ENCODE data around the gene PBX3. TPM values are rescaled to one million over a fixed set of nuclear protein-coding genes. Genes with fewer than 3 reads are reported as not detected.

PBX3 gene
- total RNA-seq, 4 donors from 2014 or later: 18.0 to 33.5 (median 24.2) TPM

- Histone ChIP-seq H3K9me3 (no peaks in the 10 kb centered on the region), H3K4me3 (no peak overlapping the region), H3K27me3 (no peaks in the 10 kb centered on the region), H3K36me3 (no peaks in the 10 kb centered on the region), H3K27ac (no peak overlapping the region), H3K4me1 (no peaks in the 10 kb centered on the region)
- TF ChIP-seq EP300 (IDR thresholded peaks at IDR 0.05) (no peak), POLR2A (IDR thresholded peaks at IDR 0.05) (no peak), CTCF (IDR thresholded peaks at IDR 0.05) (no peak)
- 77% methylated on average over 14 to 15 of the region's 15 CpGs for WGBS, 2 donors
- DNase-seq (ENCODE audit: low spot score in 2 of 2): no peak
Measured at GRCh38 chr9:125993466-125993865, 246.3 kb downstream of the PBX3 start.

- whole genome bisulfite sequencing, 2 donors: 87 to 91% methylated on average over 19 of the region's 19 CpGs
- H3K4me3 ChIP-seq: no peak overlapping the region
Measured at GRCh38 chr9:125994066-125994943, 247.1 kb downstream of the PBX3 start.

GRCh38 chr9:125995006-125995405, 247.8 kb downstream of the PBX3 start:
- no peak overlapping the region for H3K4me3 ChIP-seq
- TF ChIP-seq POLR2A (IDR thresholded peaks at IDR 0.05) (no peak), EP300 (IDR thresholded peaks at IDR 0.05) (no peak), CTCF (IDR thresholded peaks at IDR 0.05) (no peak)
- no peak for DNase-seq (ENCODE audit: low spot score in 2 of 2)

More at GRCh38 chr9:125994066-125994943, 247.1 kb downstream of the PBX3 start:
- no peak for DNase-seq (ENCODE audit: low spot score in 2 of 2)
- Histone ChIP-seq H3K4me1 (no peaks in the 10 kb centered on the region), H3K27ac (no peak overlapping the region), H3K36me3 (no peaks in the 10 kb centered on the region), H3K9me3 (no peaks in the 10 kb centered on the region), H3K27me3 (no peaks in the 10 kb centered on the region)
- no peak for TF ChIP-seq CTCF (IDR thresholded peaks at IDR 0.05)
- TF ChIP-seq POLR2A (IDR thresholded peaks at IDR 0.05): no peak
- TF ChIP-seq EP300 (IDR thresholded peaks at IDR 0.05): no peak

GRCh38 chr9:125995706-125996105, 248.5 kb downstream of the PBX3 start:
- Histone ChIP-seq H3K4me3 (no peak overlapping the region), H3K36me3 (no peaks in the 10 kb centered on the region), H3K9me3 (no peaks in the 10 kb centered on the region), H3K27ac (no peak overlapping the region), H3K27me3 (no peaks in the 10 kb centered on the region), H3K4me1 (no peaks in the 10 kb centered on the region)
- WGBS, 2 donors: 78 to 79% methylated on average over 10 of the region's 10 CpGs
- no peak for DNase-seq (ENCODE audit: low spot score in 2 of 2)
- no peak for TF ChIP-seq CTCF (IDR thresholded peaks at IDR 0.05)
- TF ChIP-seq EP300 (IDR thresholded peaks at IDR 0.05): no peak
- TF ChIP-seq POLR2A (IDR thresholded peaks at IDR 0.05): no peak

More at GRCh38 chr9:125995006-125995405, 247.8 kb downstream of the PBX3 start:
- whole genome bisulfite sequencing, 2 donors: 61 to 78% methylated on average over 5 of the region's 5 CpGs
- Histone ChIP-seq H3K9me3 (no peaks in the 10 kb centered on the region), H3K4me1 (no peaks in the 10 kb centered on the region), H3K27me3 (no peaks in the 10 kb centered on the region), H3K36me3 (no peaks in the 10 kb centered on the region), H3K27ac (no peak overlapping the region)

GRCh38 chr9:125996791-125997190, 249.6 kb downstream of the PBX3 start:
- DNase-seq (ENCODE audit: low spot score in 2 of 2): no peak
- Histone ChIP-seq H3K36me3 (no peaks in the 10 kb centered on the region), H3K27ac (no peak overlapping the region), H3K4me1 (no peaks in the 10 kb centered on the region), H3K27me3 (no peaks in the 10 kb centered on the region), H3K9me3 (no peaks in the 10 kb centered on the region), H3K4me3 (no peak overlapping the region)
- TF ChIP-seq EP300 (IDR thresholded peaks at IDR 0.05) (no peak), CTCF (IDR thresholded peaks at IDR 0.05) (no peak), POLR2A (IDR thresholded peaks at IDR 0.05) (no peak)
- WGBS, 2 donors: 92% methylated on average over 10 of the region's 10 CpGs
